MM.1S (cell line): ENCODE measurements around the gene SNRPA.

Source experiments
- DNase-seq: peaks from one replicate; pipeline ENCODE4 v3.0.0-alpha.2; 2015
- H2AFZ ChIP-seq: fragments of 300-600 bp; sonication (generic); 2 replicates; pipeline ENCODE4 v1.6.0; 2016; ENCODE audit warnings: antibody characterized with exemption, low read length
- H3F3A ChIP-seq: fragments of 300-600 bp; sonication (generic); 2 replicates; pipeline ENCODE4 v1.6.1; 2016; ENCODE audit warnings: mild to moderate bottlenecking, antibody characterized with exemption, low read length, moderate library complexity, mixed read lengths; ENCODE audit not compliant: insufficient read depth
- H3K27ac ChIP-seq: fragments of 300-600 bp; sonication (generic); 2 replicates; pipeline ENCODE4 v1.5.1; 2016; ENCODE audit warnings: mild to moderate bottlenecking, low read length
- H3K27me3 ChIP-seq: fragments of 300-600 bp; sonication (generic); replicated peaks from 2 replicates; pipeline ENCODE4 v1.6.0; 2016; ENCODE audit warnings: low read length; ENCODE audit not compliant: insufficient read depth
- H3K36me3 ChIP-seq: fragments of 300-600 bp; sonication (generic); replicated peaks from 2 replicates; pipeline ENCODE4 v1.6.1; 2016; ENCODE audit warnings: mild to moderate bottlenecking, low read length, mixed read lengths; ENCODE audit not compliant: insufficient read depth
- H3K4me1 ChIP-seq: fragments of 300-600 bp; sonication (generic); 2 replicates; pipeline ENCODE4 v1.6.1; 2016; ENCODE audit warnings: low read length, mixed read lengths
- H3K4me2 ChIP-seq: fragments of 300-600 bp; sonication (generic); 2 replicates; pipeline ENCODE4 v1.6.0; 2016; ENCODE audit warnings: low read depth, low read length
- H3K4me3 ChIP-seq: fragments of 300-600 bp; sonication (generic); 2 replicates; pipeline ENCODE4 v1.5.1; 2016; ENCODE audit warnings: low read length, mixed read lengths
- H3K79me2 ChIP-seq: fragments of 300-600 bp; sonication (generic); 2 replicates; pipeline ENCODE4 v1.6.1; 2016; ENCODE audit warnings: mixed run types, low read length, mixed read lengths
- H3K9ac ChIP-seq: fragments of 300-600 bp; sonication (generic); 2 replicates; pipeline ENCODE4 v1.6.1; 2016; ENCODE audit warnings: low read length, mixed read lengths
- H3K9me2 ChIP-seq: fragments of 300-600 bp; sonication (generic); replicated peaks from 2 replicates; pipeline ENCODE4 v1.6.1; 2016; ENCODE audit warnings: mild to moderate bottlenecking, low read length, mixed read lengths; ENCODE audit not compliant: insufficient read depth
- H3K9me3 ChIP-seq: fragments of 300-600 bp; sonication (generic); replicated peaks from 2 replicates; pipeline ENCODE4 v1.6.1; 2016; ENCODE audit warnings: mild to moderate bottlenecking, low read length, mixed read lengths; ENCODE audit not compliant: insufficient read depth
- H4K20me1 ChIP-seq: fragments of 300-600 bp; sonication (generic); 2 replicates; pipeline ENCODE4 v1.6.1; 2016; ENCODE audit warnings: mild to moderate bottlenecking, low read length, moderate library complexity, mixed read lengths; ENCODE audit not compliant: insufficient read depth
- EZH2 ChIP-seq: fragments of 300-600 bp; sonication (generic); optimal IDR thresholded peaks from 2 replicates; pipeline ENCODE3; 2017; ENCODE audit warnings: low read depth, mild to moderate bottlenecking, antibody characterized with exemption, low read length, mixed read lengths
- EZH2phosphoT487 ChIP-seq: fragments of 300-600 bp; sonication (generic); IDR thresholded peaks from 2 replicates; pipeline ENCODE4 v1.6.1; 2018; ENCODE audit warnings: antibody characterized with exemption, low read length
- TF ChIP-seq, protein P1 (sequence below): fragments of 300-600 bp; sonication (generic); IDR thresholded peaks from 2 replicates; pipeline ENCODE4 v1.5.1; 2016; ENCODE audit warnings: antibody characterized with exemption, low read length, mixed read lengths

SNRPA gene

GRCh38 chr19:40718774-40719391, 32.1 kb upstream of the SNRPA start:
- peaks cover 24% of the 10 kb centered on the region for H3K79me2 ChIP-seq
- no peak overlapping the region for H3K27ac ChIP-seq
- H3K4me2 ChIP-seq = peak overlapping the region; percentile 100

GRCh38 chr19:40719414-40719894, 31.5 kb upstream of the SNRPA start:
- H3K9me2 ChIP-seq = no peaks in the 10 kb centered on the region
- no peaks in the 10 kb centered on the region for H3K36me3 ChIP-seq
- no peak for DNase-seq
- H3K9me3 ChIP-seq = no peaks in the 10 kb centered on the region
- H3K9ac ChIP-seq = no peak overlapping the region
- peak overlapping the region; percentile 100; the same call in 1 of the 2 replicates for H3K4me2 ChIP-seq
- H2AFZ ChIP-seq = no peak overlapping the region
- TF ChIP-seq, protein P1, sequence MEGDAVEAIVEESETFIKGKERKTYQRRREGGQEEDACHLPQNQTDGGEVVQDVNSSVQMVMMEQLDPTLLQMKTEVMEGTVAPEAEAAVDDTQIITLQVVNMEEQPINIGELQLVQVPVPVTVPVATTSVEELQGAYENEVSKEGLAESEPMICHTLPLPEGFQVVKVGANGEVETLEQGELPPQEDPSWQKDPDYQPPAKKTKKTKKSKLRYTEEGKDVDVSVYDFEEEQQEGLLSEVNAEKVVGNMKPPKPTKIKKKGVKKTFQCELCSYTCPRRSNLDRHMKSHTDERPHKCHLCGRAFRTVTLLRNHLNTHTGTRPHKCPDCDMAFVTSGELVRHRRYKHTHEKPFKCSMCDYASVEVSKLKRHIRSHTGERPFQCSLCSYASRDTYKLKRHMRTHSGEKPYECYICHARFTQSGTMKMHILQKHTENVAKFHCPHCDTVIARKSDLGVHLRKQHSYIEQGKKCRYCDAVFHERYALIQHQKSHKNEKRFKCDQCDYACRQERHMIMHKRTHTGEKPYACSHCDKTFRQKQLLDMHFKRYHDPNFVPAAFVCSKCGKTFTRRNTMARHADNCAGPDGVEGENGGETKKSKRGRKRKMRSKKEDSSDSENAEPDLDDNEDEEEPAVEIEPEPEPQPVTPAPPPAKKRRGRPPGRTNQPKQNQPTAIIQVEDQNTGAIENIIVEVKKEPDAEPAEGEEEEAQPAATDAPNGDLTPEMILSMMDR = no peak
- no peak for TF ChIP-seq EZH2phosphoT487
- peaks cover 4% of the 10 kb centered on the region; the same call in 1 of the 2 replicates for H3F3A ChIP-seq
- no peak overlapping the region for H3K27ac ChIP-seq
- H3K4me1 ChIP-seq = peaks cover 34% of the 10 kb centered on the region
- H3K4me3 ChIP-seq = no peak overlapping the region
- H4K20me1 ChIP-seq = no peaks in the 10 kb centered on the region
- H3K27me3 ChIP-seq = no peaks in the 10 kb centered on the region
- H3K79me2 ChIP-seq = peaks cover 22% of the 10 kb centered on the region

More at GRCh38 chr19:40718774-40719391, 32.1 kb upstream of the SNRPA start:
- Histone ChIP-seq H3F3A (peaks cover 4% of the 10 kb centered on the region; the same call in 1 of the 2 replicates), H3K9ac (no peak overlapping the region), H3K4me3 (peak overlapping the region; percentile 36; the same call in 1 of the 2 replicates), H3K9me2 (no peaks in the 10 kb centered on the region), H2AFZ (peak overlapping the region; percentile 62), H3K4me1 (peaks cover 37% of the 10 kb centered on the region), H4K20me1 (no peaks in the 10 kb centered on the region), H3K36me3 (no peaks in the 10 kb centered on the region), H3K27me3 (no peaks in the 10 kb centered on the region), H3K9me3 (no peaks in the 10 kb centered on the region)
- DNase-seq = no peak
- TF ChIP-seq, protein P1 = no peak
- no peak for TF ChIP-seq EZH2
- TF ChIP-seq EZH2phosphoT487 = no peak

DNA sequence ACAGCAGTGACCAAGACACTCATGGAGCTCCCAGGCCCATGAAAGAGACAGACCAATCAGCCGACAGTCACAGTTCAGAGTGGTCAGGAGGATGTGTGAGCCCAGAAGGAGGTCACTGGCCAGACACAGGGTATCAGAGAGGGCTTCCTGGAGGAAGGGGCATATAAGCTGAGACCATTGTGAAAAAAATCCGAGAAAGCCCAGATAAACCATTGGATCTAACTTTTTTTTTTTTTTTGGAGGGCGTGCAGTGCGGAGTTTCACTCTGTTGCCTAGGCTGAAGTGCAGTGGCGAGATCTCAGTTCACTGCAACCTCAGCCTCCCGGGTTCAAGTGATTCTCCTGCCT, 29.9 kb upstream of the SNRPA start:
- Histone ChIP-seq H3K4me2 (no peak overlapping the region), H3K27me3 (no peaks in the 10 kb centered on the region), H4K20me1 (no peaks in the 10 kb centered on the region), H3K27ac (no peak overlapping the region), H2AFZ (no peak overlapping the region), H3F3A (no peaks in the 10 kb centered on the region), H3K9me2 (no peaks in the 10 kb centered on the region), H3K4me3 (no peak overlapping the region), H3K36me3 (no peaks in the 10 kb centered on the region), H3K9me3 (no peaks in the 10 kb centered on the region), H3K79me2 (peaks cover 20% of the 10 kb centered on the region), H3K9ac (no peak overlapping the region), H3K4me1 (peaks cover 23% of the 10 kb centered on the region)
- no peak for DNase-seq
- TF ChIP-seq EZH2phosphoT487 (no peak), EZH2 (no peak)
- TF ChIP-seq, protein P1 = no peak
